SU-DHL-6 (cell line): ENCODE measurements around the gene DNER.
"Not testable (repeated sequence)": the region's sequence is repeated elsewhere in the genome, so short reads cannot be mapped to it uniquely, and the experiment has no call there.

Source experiments
- H2AFZ ChIP-seq: fragments of 200-600 bp; sonication (generic); 2 replicates; pipeline ENCODE4 v1.6.1; 2014; ENCODE audit warnings: low read depth, mild to moderate bottlenecking, moderate library complexity, mixed read lengths, antibody characterized with exemption, low read length; ENCODE audit not compliant: severe bottlenecking
- H3F3A ChIP-seq: fragments of 200-600 bp; shearing (Covaris generic); 2 replicates; pipeline ENCODE4 v1.6.0; 2016; ENCODE audit warnings: antibody characterized with exemption, mild to moderate bottlenecking; ENCODE audit not compliant: insufficient read depth
- H3K27ac ChIP-seq: fragments of 200-600 bp; sonication (generic); 2 replicates; pipeline ENCODE4 v1.5.1; 2016; ENCODE audit warnings: low read depth, mild to moderate bottlenecking, low read length, moderate library complexity, mixed read lengths
- H3K27me3 ChIP-seq: fragments of 200-600 bp; sonication (generic), shearing (Covaris generic); 2 replicates; pipeline ENCODE4 v1.6.0; 2014; ENCODE audit warnings: mild to moderate bottlenecking, low read length
- H3K36me3 ChIP-seq: fragments of 200-600 bp; sonication (generic); 2 replicates; pipeline ENCODE4 v1.6.1; 2014; ENCODE audit warnings: mild to moderate bottlenecking, low read length, mixed read lengths
- H3K4me2 ChIP-seq: fragments of 300-600, 200-600 bp; shearing (Covaris generic), sonication (generic); 2 replicates; pipeline ENCODE4 v1.6.0; 2014; ENCODE audit warnings: low read length, low read depth, mild to moderate bottlenecking; ENCODE audit not compliant: poor library complexity, severe bottlenecking
- H3K4me3 ChIP-seq: fragments of 200-600 bp; sonication (generic); 2 replicates; pipeline ENCODE4 v1.5.1; 2014; ENCODE audit warnings: antibody characterized with exemption, low read length, mild to moderate bottlenecking, mixed read lengths; ENCODE audit not compliant: insufficient read depth, poor library complexity, severe bottlenecking
- H3K79me2 ChIP-seq: fragments of 200-600 bp; sonication (generic); 2 replicates; pipeline ENCODE4 v1.6.1; 2014; ENCODE audit warnings: mild to moderate bottlenecking, low read length, moderate library complexity; ENCODE audit not compliant: insufficient read depth
- H3K9ac ChIP-seq: fragments of 200-600 bp; sonication (generic); 2 replicates; pipeline ENCODE4 v1.7.0; 2014; ENCODE audit warnings: mild to moderate bottlenecking, low read length
- H3K9me2 ChIP-seq: fragments of 200-600 bp; sonication (generic); replicated peaks from 2 replicates; pipeline ENCODE4 v1.6.1; 2014; ENCODE audit warnings: low read length; ENCODE audit not compliant: insufficient read depth
- H3K9me3 ChIP-seq: fragments of 200-600 bp; sonication (generic); 2 replicates; pipeline ENCODE4 v1.6.1; 2014; ENCODE audit warnings: low read length, mixed read lengths; ENCODE audit not compliant: insufficient read depth
- H4K20me1 ChIP-seq: fragments of 200-600 bp; sonication (generic); 2 replicates; pipeline ENCODE4 v1.6.1; 2014; ENCODE audit warnings: low read depth, mild to moderate bottlenecking, antibody characterized with exemption, low read length, moderate library complexity, mixed read lengths
- CTCF ChIP-seq: fragments of 200-600 bp; sonication (generic); IDR thresholded peaks from one replicate; pipeline ENCODE4 v1.5.1; 2017; ENCODE audit warnings: antibody characterized with exemption, mild to moderate bottlenecking, low read length, moderate library complexity; ENCODE audit not compliant: insufficient read depth, poor library complexity, severe bottlenecking
- EZH2phosphoT487 ChIP-seq: fragments of 200-600 bp; sonication (generic), shearing (Covaris generic); conservative IDR thresholded peaks from 2 replicates; pipeline ENCODE4 v1.6.1; 2018; ENCODE audit warnings: mild to moderate bottlenecking, antibody characterized with exemption, low read length, moderate library complexity, mixed read lengths

Gene DNER

GRCh38 chr2:229620759-229621158, 93.6 kb downstream of the DNER start:
- H3K4me2 ChIP-seq = no peak overlapping the region
- no peaks in the 10 kb centered on the region for H3K9me3 ChIP-seq
- no peak overlapping the region for H3K4me3 ChIP-seq
- no peaks in the 10 kb centered on the region for H4K20me1 ChIP-seq
- H3K27me3 ChIP-seq = no peaks in the 10 kb centered on the region
- no peaks in the 10 kb centered on the region for H3K36me3 ChIP-seq
- no peaks in the 10 kb centered on the region for H3F3A ChIP-seq
- H3K79me2 ChIP-seq = no peaks in the 10 kb centered on the region
- H2AFZ ChIP-seq = no peak overlapping the region
- H3K9ac ChIP-seq = no peak overlapping the region
- H3K27ac ChIP-seq = no peak overlapping the region
- TF ChIP-seq EZH2phosphoT487 (no peak), CTCF (no peak)
- no peaks in the 10 kb centered on the region for H3K9me2 ChIP-seq

GRCh38 chr2:229620289-229620688, 94.1 kb downstream of the DNER start:
- Histone ChIP-seq H3K4me3 (no peak overlapping the region), H3F3A (no peaks in the 10 kb centered on the region)
- no peak for TF ChIP-seq CTCF
- TF ChIP-seq EZH2phosphoT487 = no peak

GRCh38 chr2:229616433-229616832, 97.9 kb downstream of the DNER start:
- no peak overlapping the region for H3K27ac ChIP-seq
- no peaks in the 10 kb centered on the region for H3K9me2 ChIP-seq
- H3K4me3 ChIP-seq = no peak overlapping the region
- no peaks in the 10 kb centered on the region for H3K27me3 ChIP-seq
- H4K20me1 ChIP-seq = no peaks in the 10 kb centered on the region
- no peaks in the 10 kb centered on the region for H3K36me3 ChIP-seq
- H3K4me2 ChIP-seq = no peak overlapping the region
- H3F3A ChIP-seq = no peaks in the 10 kb centered on the region
- TF ChIP-seq EZH2phosphoT487 (no peak), CTCF (no peak)
- H2AFZ ChIP-seq = no peak overlapping the region
- H3K9me3 ChIP-seq = no peaks in the 10 kb centered on the region
- H3K9ac ChIP-seq = no peak overlapping the region
- H3K79me2 ChIP-seq = no peaks in the 10 kb centered on the region

More at GRCh38 chr2:229620289-229620688, 94.1 kb downstream of the DNER start:
- Histone ChIP-seq H3K9ac (no peak overlapping the region), H3K27me3 (no peaks in the 10 kb centered on the region), H3K4me2 (no peak overlapping the region), H3K9me3 (no peaks in the 10 kb centered on the region), H3K27ac (no peak overlapping the region), H3K9me2 (no peaks in the 10 kb centered on the region), H4K20me1 (no peaks in the 10 kb centered on the region), H3K36me3 (no peaks in the 10 kb centered on the region), H3K79me2 (no peaks in the 10 kb centered on the region), H2AFZ (no peak overlapping the region)

- not testable (repeated sequence) for H3K79me2 ChIP-seq
These were observed 100.3 kb downstream of the DNER start for GRCh38 chr2:229614021-229614420.

More at GRCh38 chr2:229614021-229614420, 100.3 kb downstream of the DNER start:
- H4K20me1 ChIP-seq, H3K9ac ChIP-seq, H2AFZ ChIP-seq, H3K36me3 ChIP-seq, H3K9me2 ChIP-seq, H3K9me3 ChIP-seq, H3K4me3 ChIP-seq, H3F3A ChIP-seq, H3K4me2 ChIP-seq, H3K27me3 ChIP-seq, H3K27ac ChIP-seq: not testable (repeated sequence)
